GM18499 (cell line): ENCODE measurements around the gene CDK13.

Experiments used
- ATAC-seq: cut with Tn5 transposase; IDR thresholded peaks from one replicate; pipeline ENCODE4 v1.9.1; 2021; ENCODE audit warnings: moderate number of reproducible peaks; ENCODE audit not compliant: insufficient read depth, unreplicated experiment

The CDK13 gene

GRCh38 chr7:40003597-40003996 is 53.5 kb downstream of the CDK13 start:
- no peak for ATAC-seq

- ATAC-seq: no peak
These were observed 58.3 kb downstream of the CDK13 start for GRCh38 chr7:40008223-40008815.

GRCh38 chr7:40009301-40009700 is 59.2 kb downstream of the CDK13 start:
- no peak for ATAC-seq

- no peak for ATAC-seq
These were observed 64.3 kb downstream of the CDK13 start for GRCh38 chr7:40014376-40014775.

DNA sequence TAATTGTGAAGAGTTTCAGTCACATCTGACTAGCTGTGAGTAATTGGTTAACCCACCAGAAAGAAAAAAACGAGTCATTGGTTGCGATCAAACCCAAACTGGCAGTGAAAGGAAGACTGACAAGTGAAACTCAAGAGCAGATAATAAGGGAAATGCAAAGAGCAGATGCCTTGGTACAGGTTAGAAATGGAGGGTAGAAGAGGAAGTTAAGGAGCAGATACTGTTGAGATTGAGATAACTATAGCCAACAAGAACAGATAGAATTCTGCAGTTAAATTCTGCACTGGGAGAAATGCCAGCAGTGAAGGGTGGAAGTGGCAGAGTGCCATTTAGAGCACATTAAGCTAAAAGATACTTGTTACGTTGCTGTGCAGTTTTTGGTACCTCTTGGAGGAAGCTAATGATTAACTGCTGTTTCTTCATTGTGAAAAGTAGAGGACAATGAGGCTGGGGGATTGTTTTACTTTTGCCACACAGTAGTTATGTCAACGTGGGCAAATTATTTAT is 65.8 kb downstream of the CDK13 start:
- peak; percentile 88 for ATAC-seq

DNA sequence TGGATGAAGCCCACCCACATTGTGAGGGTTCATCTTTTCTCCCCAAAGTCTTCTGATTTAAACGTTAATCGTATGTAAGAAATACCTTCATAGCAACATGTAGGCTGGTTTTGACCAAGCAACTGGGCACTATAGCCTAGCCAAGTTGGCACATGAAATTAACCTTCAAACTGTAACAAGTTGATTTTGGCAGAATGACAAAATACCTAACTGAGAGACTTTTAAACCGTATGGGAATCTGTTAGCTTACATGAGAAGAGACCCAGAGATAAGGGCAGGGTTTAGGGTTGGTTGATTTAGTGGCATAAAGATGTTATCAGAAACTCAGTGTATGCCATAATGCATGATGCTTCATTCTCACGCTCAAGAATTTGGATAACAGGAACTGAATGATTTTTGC is 69.5 kb downstream of the CDK13 start:
- no peak for ATAC-seq

DNA sequence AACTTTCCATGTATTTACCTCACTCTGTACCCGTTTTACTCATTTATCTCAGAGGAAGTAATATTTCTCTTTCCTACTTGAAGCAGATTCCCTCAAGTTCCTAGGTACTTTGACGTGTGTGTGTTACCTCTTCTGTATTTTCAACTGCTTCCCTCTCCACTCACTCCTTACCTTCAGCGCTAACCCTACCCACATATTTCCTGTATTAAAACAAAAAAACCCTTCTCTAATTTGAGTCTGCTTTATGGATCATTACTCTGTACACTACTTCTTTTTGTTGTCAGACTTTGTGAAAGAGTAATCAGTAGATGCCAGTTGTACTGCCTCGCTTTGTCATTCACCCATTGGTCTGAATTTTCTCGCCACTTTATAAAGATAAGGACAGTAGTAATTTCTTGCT is 74.0 kb downstream of the CDK13 start:
- no peak for ATAC-seq

DNA sequence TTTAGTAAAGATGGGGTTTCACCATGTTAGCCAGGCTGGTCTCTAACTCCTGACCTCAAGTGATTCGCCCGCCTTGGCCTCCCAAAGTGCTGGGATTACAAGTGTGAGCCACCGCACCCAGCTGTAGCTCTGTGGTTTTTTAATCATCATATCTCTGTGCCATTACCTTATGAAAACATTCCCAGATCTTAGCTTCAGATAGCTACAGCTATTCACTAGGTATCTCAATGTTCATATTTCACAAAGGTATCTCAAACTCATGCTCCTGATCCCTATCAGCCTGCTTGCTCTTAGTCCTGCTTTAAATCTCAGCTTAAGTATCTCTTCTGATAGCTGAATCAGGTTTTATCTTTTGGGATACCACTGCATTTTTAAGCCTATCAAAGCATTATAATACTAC is 74.8 kb downstream of the CDK13 start:
- no peak for ATAC-seq

GRCh38 chr7:40027545-40027944 is 77.5 kb downstream of the CDK13 start:
- ATAC-seq: no peak

DNA sequence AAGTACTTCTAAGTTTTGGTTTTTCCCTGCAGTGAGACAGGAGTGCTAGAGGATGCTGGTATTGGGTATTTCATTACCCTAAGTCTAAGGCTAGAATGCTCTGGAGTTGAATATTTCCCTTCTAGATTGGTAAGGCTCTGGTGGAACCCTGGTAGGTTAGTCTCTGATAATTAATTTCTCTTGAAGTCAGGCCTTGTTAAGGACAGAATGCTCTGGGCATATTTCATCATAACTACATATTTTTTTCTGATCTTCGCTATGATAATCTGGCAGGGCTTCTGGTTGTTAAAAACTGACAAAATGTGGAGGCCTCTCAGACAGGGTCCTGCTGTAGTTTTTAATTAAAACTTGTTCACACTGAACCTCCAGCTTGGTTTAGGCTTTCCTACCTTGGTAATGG is 83.8 kb downstream of the CDK13 start:
- no peak for ATAC-seq

GRCh38 chr7:40041456-40041855 is 91.4 kb downstream of the CDK13 start:
- no peak for ATAC-seq

- ATAC-seq: no peak
These were observed 93.1 kb downstream of the CDK13 start for GRCh38 chr7:40043164-40043563.

DNA sequence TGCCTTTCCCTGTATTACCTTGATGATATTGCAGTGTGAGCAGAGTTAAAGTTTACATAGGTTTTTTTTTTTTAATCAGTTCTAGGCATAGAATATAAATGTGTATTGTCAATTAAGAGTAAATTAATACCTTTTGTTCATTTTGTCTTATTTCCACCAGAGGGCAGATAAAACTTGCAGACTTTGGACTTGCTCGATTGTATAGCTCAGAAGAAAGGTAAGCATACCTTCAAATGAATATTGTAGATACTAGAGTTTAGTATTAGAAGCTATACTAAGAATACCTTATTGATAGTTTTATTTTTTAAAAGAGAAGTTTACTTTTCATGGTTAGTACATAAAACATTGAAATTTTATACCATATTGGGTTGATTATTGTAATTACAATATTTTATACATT is 97.6 kb downstream of the CDK13 start:
- ATAC-seq: no peak

DNA sequence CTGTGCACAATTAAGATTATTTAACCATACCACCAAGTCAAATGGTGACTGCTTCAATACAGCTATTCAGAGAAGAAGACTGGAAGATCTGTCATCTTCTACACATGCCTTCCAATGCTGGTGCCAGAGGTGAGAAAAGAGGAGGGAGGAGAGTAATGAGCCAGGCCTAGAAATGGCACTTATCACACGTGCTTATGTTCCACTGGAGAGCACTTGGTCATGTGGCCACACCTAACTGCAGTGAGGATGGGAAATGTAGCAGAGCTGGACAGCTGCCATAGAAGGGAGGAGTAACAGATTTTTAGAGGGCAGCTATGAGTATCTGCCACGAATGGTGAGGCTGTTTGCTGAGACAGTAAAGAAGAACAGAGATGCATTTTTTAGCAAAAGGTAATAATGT is 107.2 kb downstream of the CDK13 start:
- no peak for ATAC-seq

DNA sequence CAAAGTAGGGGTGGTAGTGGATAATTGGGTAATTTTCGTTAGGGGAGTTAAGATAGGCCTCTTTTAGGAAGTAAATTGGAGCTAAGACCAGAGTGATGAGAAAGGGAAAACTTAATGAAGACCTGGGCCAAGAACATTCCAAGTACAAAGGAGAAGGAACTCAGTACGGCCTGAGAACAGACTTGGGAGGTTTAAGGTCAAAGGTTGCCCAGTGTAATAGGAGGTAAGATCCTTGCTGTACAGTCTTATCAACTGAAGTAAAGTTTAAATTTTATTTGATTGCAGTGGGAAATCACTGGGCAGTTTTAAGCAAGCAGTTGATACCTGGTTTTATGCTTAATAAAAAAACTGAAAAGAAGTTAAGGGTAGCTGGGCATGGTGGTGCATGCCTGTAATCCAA is 108.0 kb downstream of the CDK13 start:
- no peak for ATAC-seq

DNA sequence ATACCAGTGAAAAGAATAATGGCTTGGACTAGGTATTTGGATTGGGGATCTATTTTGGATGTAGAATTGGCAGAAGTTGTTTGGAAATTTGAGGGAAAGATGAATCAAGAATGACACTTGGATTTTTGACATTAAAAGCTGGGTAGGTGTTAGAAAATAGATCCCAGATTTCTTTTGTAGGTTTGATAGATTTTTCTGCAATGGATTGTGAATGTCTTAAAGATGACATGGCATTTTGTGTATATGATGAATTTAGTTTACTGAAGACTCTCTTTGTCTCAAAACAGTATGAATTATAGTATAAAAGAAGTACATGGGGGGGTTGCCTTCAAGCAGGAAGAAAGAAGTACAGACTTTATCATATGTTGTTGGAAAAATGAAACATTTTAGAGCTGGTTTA is 108.6 kb downstream of the CDK13 start:
- ATAC-seq: no peak

DNA sequence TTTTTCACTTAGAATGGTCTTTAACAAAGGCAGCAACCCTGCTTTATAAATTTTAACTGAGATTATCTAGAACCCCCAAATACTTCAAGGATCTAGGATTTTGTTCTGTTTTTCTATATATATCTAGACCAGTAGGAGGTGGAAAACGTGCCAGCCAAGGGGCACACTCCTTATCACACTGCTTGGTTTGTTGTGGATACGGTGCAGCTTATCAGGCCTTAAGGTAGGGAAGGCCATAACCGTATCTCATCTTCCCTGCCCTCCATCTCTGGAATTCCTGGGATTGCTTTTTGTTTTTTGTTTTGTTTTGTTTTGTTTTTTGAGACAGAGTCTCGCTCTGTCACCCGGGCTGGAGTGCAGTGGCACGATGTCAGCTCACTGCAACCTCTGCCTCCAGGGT is 109.0 kb downstream of the CDK13 start:
- no peak for ATAC-seq

- ATAC-seq: no peak
These were observed 122.2 kb downstream of the CDK13 start for GRCh38 chr7:40072268-40072667.

- no peak for ATAC-seq
These were observed 123.2 kb downstream of the CDK13 start for GRCh38 chr7:40073239-40073638.

GRCh38 chr7:40077849-40078248 is 127.8 kb downstream of the CDK13 start:
- ATAC-seq: no peak

GRCh38 chr7:40092182-40092581 is 142.1 kb downstream of the CDK13 start:
- no peak for ATAC-seq

- ATAC-seq: no peak
These were observed 143.7 kb downstream of the CDK13 start for GRCh38 chr7:40093631-40094350.
